ENCODE data around the gene SRPRA. TPM values are rescaled to one million over a fixed set of nuclear protein-coding genes. Genes with fewer than 3 reads are reported as not detected.

Gene SRPRA
- total and polyA plus RNA-seq, 10 of the 15 experiments (the other 5 are each of a cell fraction or from before 2014, with no cell fraction given): 29.6 to 131 (median 92.8) TPM

- TF ChIP-seq ZNF687 (IDR thresholded peaks at IDR 0.05) (no peak), MYC (IDR thresholded peaks at IDR 0.05; ENCODE audit: insufficient read depth, insufficient read length, insufficient replicate concordance, low read length, severe bottlenecking) (peak; percentile 43), RBBP5 (conservative IDR thresholded peaks at IDR 0.05) (no peak), HDAC2 (IDR thresholded peaks at IDR 0.05) (no peak), ZBTB40 (IDR thresholded peaks at IDR 0.05; ENCODE audit: borderline replicate concordance) (peak; percentile 92), CHD4 (IDR thresholded peaks at IDR 0.05) (no peak), EZH2 (IDR thresholded peaks at IDR 0.05; ENCODE audit: borderline replicate concordance, control insufficient read depth, low read depth, low read length) (no peak), CEBPB (IDR thresholded peaks at IDR 0.05; ENCODE audit: borderline replicate concordance in 1 of 2, low read depth in 2 of 2, low read length in 2 of 2) (no peak), SIX5 (IDR thresholded peaks at IDR 0.05; ENCODE audit: low read depth, low read length, severe bottlenecking) (peak; percentile 39), TCF12 (IDR thresholded peaks at IDR 0.05; ENCODE audit: low read depth, low read length) (0 out of 2 replicates have a peak, but pooled peaks have one; percentile 7), SPI1 (IDR thresholded peaks at IDR 0.05; ENCODE audit: borderline replicate concordance, insufficient read depth, low read depth, low read length) (peak; percentile 46; the same call in 1 of the 2 replicates)
- TF ChIP-seq, protein P1, sequence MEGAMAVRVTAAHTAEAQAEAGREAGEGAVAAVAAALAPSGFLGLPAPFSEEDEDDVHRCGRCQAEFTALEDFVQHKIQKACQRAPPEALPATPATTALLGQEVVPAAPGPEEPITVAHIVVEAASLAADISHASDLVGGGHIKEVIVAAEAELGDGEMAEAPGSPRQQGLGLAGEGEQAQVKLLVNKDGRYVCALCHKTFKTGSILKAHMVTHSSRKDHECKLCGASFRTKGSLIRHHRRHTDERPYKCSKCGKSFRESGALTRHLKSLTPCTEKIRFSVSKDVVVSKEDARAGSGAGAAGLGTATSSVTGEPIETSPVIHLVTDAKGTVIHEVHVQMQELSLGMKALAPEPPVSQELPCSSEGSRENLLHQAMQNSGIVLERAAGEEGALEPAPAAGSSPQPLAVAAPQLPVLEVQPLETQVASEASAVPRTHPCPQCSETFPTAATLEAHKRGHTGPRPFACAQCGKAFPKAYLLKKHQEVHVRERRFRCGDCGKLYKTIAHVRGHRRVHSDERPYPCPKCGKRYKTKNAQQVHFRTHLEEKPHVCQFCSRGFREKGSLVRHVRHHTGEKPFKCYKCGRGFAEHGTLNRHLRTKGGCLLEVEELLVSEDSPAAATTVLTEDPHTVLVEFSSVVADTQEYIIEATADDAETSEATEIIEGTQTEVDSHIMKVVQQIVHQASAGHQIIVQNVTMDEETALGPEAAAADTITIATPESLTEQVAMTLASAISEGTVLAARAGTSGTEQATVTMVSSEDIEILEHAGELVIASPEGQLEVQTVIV (IDR thresholded peaks at IDR 0.05; ENCODE audit: borderline replicate concordance, partially characterized antibody): peak; percentile 81
- TF ChIP-seq, protein P2, sequence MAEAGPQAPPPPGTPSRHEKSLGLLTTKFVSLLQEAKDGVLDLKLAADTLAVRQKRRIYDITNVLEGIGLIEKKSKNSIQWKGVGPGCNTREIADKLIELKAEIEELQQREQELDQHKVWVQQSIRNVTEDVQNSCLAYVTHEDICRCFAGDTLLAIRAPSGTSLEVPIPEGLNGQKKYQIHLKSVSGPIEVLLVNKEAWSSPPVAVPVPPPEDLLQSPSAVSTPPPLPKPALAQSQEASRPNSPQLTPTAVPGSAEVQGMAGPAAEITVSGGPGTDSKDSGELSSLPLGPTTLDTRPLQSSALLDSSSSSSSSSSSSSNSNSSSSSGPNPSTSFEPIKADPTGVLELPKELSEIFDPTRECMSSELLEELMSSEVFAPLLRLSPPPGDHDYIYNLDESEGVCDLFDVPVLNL (IDR thresholded peaks at IDR 0.05; ENCODE audit: low read depth, low read length): no peak; the same call in 1 of the 2 replicates
- TF ChIP-seq, protein P3, sequence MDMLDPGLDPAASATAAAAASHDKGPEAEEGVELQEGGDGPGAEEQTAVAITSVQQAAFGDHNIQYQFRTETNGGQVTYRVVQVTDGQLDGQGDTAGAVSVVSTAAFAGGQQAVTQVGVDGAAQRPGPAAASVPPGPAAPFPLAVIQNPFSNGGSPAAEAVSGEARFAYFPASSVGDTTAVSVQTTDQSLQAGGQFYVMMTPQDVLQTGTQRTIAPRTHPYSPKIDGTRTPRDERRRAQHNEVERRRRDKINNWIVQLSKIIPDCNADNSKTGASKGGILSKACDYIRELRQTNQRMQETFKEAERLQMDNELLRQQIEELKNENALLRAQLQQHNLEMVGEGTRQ (IDR thresholded peaks at IDR 0.05; ENCODE audit: borderline replicate concordance, low read depth, low read length): peak; percentile 78
Observed at GRCh38 chr11:126268708-126269579, at the start of gene SRPRA, which contains the start of gene FOXRED1 (continued).

All from GM12878 (cell line).